Measurements from ENCODE around the gene FAM171A2. TPM values are rescaled to one million over a fixed set of nuclear protein-coding genes. Genes with fewer than 3 reads are reported as not detected.
A peak's percentile ranks its signal among the peaks of the same experiment; 100 is the strongest.

Gene FAM171A2
- total and polyA plus RNA-seq, 10 of the 15 experiments (the other 5 are each of a cell fraction or from before 2014, with no cell fraction given) = 0.08 to 1.7 (median 0.27) TPM; not detected in 2

DNA sequence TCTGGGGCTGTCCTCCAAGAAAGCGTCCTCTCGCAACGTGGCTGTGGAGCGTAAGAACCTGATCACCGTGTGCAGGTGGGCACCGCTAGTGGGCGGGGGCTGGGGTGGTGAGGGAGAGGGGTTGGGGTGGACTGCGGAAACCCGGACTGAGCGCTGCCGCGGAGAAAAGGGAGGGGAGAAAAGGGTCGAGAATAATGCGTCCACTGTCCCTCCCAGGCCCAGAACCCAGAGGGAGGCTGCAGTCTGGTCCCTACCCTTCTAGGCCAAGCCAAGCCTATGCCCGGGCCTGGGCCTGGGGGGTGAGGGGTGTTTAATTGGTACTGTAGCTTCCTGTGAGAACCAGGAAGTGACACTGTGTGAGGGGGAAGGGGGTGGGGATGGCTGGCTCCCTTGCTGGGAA, 54.8 kb downstream of the FAM171A2 start:
- DNase-seq (ENCODE audit: low read depth, low spot score) (no peak), ATAC-seq (peak; percentile 7; the same call in 2 of the 3 replicates), FAIRE-seq (no peak)
- SMC1A ChIA-PET (ENCODE audit: uncharacterized antibody, unreplicated experiment) = no interaction called here
- 4% methylated on average over 12 of the region's 15 CpGs for WGBS (ENCODE audit: insufficient coverage, insufficient replicate concordance, low lambda C conversion rate, missing lambda C conversion rate)
- no peak overlapping the region for H3K9ac ChIP-seq (ENCODE audit: control insufficient read depth, insufficient read depth, low read length)
- no peak for TF ChIP-seq ETV6 (conservative IDR thresholded peaks at IDR 0.05 in 1 of 2, IDR thresholded peaks at IDR 0.05 in 1 of 2; ENCODE audit: borderline replicate concordance in 1 of 2, low read depth in 1 of 2)
- no peak for TF ChIP-seq SPI1 (IDR thresholded peaks at IDR 0.05; ENCODE audit: borderline replicate concordance, insufficient read depth, low read depth, low read length)
- no peak for TF ChIP-seq ZBTB33 (IDR thresholded peaks at IDR 0.05)
- no peak for TF ChIP-seq TBL1XR1 (IDR thresholded peaks at IDR 0.05; ENCODE audit: low read depth, low read length)
- TF ChIP-seq ASH2L (IDR thresholded peaks at IDR 0.05; ENCODE audit: borderline replicate concordance, low read depth) = no peak
- no peak for TF ChIP-seq MEF2B (IDR thresholded peaks at IDR 0.05; ENCODE audit: partially characterized antibody, poor library complexity, severe bottlenecking)
- TF ChIP-seq, protein P1, sequence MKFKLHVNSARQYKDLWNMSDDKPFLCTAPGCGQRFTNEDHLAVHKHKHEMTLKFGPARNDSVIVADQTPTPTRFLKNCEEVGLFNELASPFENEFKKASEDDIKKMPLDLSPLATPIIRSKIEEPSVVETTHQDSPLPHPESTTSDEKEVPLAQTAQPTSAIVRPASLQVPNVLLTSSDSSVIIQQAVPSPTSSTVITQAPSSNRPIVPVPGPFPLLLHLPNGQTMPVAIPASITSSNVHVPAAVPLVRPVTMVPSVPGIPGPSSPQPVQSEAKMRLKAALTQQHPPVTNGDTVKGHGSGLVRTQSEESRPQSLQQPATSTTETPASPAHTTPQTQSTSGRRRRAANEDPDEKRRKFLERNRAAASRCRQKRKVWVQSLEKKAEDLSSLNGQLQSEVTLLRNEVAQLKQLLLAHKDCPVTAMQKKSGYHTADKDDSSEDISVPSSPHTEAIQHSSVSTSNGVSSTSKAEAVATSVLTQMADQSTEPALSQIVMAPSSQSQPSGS (IDR thresholded peaks at IDR 0.05; ENCODE audit: low read length) = no peak
- no peak for TF ChIP-seq TARDBP (IDR thresholded peaks at IDR 0.05; ENCODE audit: borderline replicate concordance)
- no peak for TF ChIP-seq YY1 (IDR thresholded peaks at IDR 0.05; ENCODE audit: low read depth, low read length)
- no peak for TF ChIP-seq ZBTB40 (IDR thresholded peaks at IDR 0.05; ENCODE audit: borderline replicate concordance)
- TF ChIP-seq MLLT1 (IDR thresholded peaks at IDR 0.05) = no peak
- no peak for TF ChIP-seq SIX5 (IDR thresholded peaks at IDR 0.05; ENCODE audit: low read depth, low read length, severe bottlenecking)
- no peak for TF ChIP-seq BCL11A (IDR thresholded peaks at IDR 0.05; ENCODE audit: low read depth, low read length)
- TF ChIP-seq FOXM1 (IDR thresholded peaks at IDR 0.05; ENCODE audit: low read depth, low read length) = no peak
- no peak for TF ChIP-seq HDGF (IDR thresholded peaks at IDR 0.05)
- no peaks in the 10 kb centered on the region for H4K20me1 ChIP-seq (ENCODE audit: control insufficient read depth, insufficient read depth)
- intact Hi-C loops (cut with micrococcal nuclease; ENCODE audit: unreplicated experiment) (no loop called here), in situ Hi-C loops (cut with MboI) (no loop called here)
- no peaks in the 10 kb centered on the region for H3K79me2 ChIP-seq (ENCODE audit: control insufficient read depth, insufficient read depth, low read length)
- no TSS peak for BruUV-seq (replicated peaks)
- no peak overlapping the region for H3K4me2 ChIP-seq (ENCODE audit: control insufficient read depth, insufficient read depth)
- H3K27me3 ChIP-seq (replicated peaks in 1 of 2; ENCODE audit: control insufficient read depth in 2 of 2, insufficient read depth in 2 of 2, low read length in 1 of 2) = peaks cover 6 to 10% of the 10 kb centered on the region in 2 experiments
- no peaks in the 10 kb centered on the region; the same call in 1 of the 2 replicates for H3K4me1 ChIP-seq (ENCODE audit: control insufficient read depth, insufficient read depth, low read length)
- H2AFZ ChIP-seq (ENCODE audit: control insufficient read depth, low read depth, low read length) = no peak overlapping the region
- RAD21 ChIA-PET (ENCODE audit: unreplicated experiment) = interaction anchor here (1.0 kb wide), 1 partner anchor 9 kb away, joined by 3 read pairs; no protein-coding TSS in a partner anchor
- no peak overlapping the region for H3K27ac ChIP-seq (ENCODE audit: control insufficient read depth, insufficient read depth)
- H3K4me3 ChIP-seq = no peak overlapping the region
- CTCF ChIA-PET = interaction anchor here (1.0 kb wide), 1 partner anchor 105 kb away, joined by 3 read pairs; no protein-coding TSS in a partner anchor
- POLR2A ChIA-PET = no interaction called here
- no peaks in the 10 kb centered on the region for H3K36me3 ChIP-seq (ENCODE audit: control insufficient read depth in 2 of 2, insufficient read depth in 2 of 2, low read length in 1 of 2)
- H3K9me3 ChIP-seq (replicated peaks; ENCODE audit: control insufficient read depth, insufficient read depth, low read length) = no peaks in the 10 kb centered on the region
